ENCODE measurements around the gene RB1. TPM values are rescaled to one million over a fixed set of nuclear protein-coding genes. Genes with fewer than 3 reads are reported as not detected.

Gene RB1
- total and polyA plus RNA-seq, 2 donors (not counting 3 experiments of a cell fraction or from before 2014, with no cell fraction given) = 8.0 to 41.2 TPM

GRCh38 chr13:48255954-48256353 lies 47.6 kb upstream of the RB1 start:
- H3K4me1 ChIP-seq (ENCODE audit: control insufficient read depth, extremely low read depth, insufficient read depth, low read length) = no peaks in the 10 kb centered on the region
- ChIA-PET POLR2A (no interaction called here), CTCF (interaction anchor here (1.0 kb wide), 1 partner anchor 324 kb away, joined by 3 read pairs; no protein-coding TSS in a partner anchor)
- FAIRE-seq (no peak), DNase-seq (ENCODE audit: low read depth, low spot score) (no peak)
- H3K27me3 ChIP-seq (ENCODE audit: control insufficient read depth in 2 of 2, insufficient read depth in 2 of 2, low read length in 2 of 2) = no peaks in the 10 kb centered on the region
- no peaks in the 10 kb centered on the region for H3K9me3 ChIP-seq (replicated peaks; ENCODE audit: control insufficient read depth, insufficient read depth, low read length)
- H3K27ac ChIP-seq (ENCODE audit: insufficient read depth, low read depth, low read length) = no peak overlapping the region
- no TSS peak for BruUV-seq (replicated peaks)
- dilution Hi-C loops (cut with MboI; ENCODE audit: extremely low pct_ligation_motif_present, low sequenced_read_pairs) = no loop called here
- H3K4me2 ChIP-seq (ENCODE audit: insufficient read depth, low read length) = no peak overlapping the region
- H3K9me1 ChIP-seq (replicated peaks; ENCODE audit: control insufficient read depth, extremely low read depth, insufficient read depth, low read length) = no peaks in the 10 kb centered on the region
- peaks cover 7% of the 10 kb centered on the region for H3K79me2 ChIP-seq (ENCODE audit: control insufficient read depth, insufficient read depth, low read length)
- H4K20me1 ChIP-seq (replicated peaks; ENCODE audit: control insufficient read depth, extremely low read depth, insufficient read depth, low read length) = no peaks in the 10 kb centered on the region
- peaks cover 10 to 14% of the 10 kb centered on the region in 2 experiments for H3K36me3 ChIP-seq (ENCODE audit: control insufficient read depth in 2 of 2, extremely low read depth in 1 of 2, insufficient read depth in 2 of 2, low read length in 2 of 2)
- no peak overlapping the region for H2AFZ ChIP-seq (ENCODE audit: low read depth, low read length)
- TF ChIP-seq EZH2 (IDR thresholded peaks at IDR 0.05; ENCODE audit: borderline replicate concordance, low read depth, low read length, severe bottlenecking) (no peak), CTCF (IDR thresholded peaks at IDR 0.05; ENCODE audit: extremely low read depth in 1 of 2, insufficient read depth in 1 of 2, low read depth in 1 of 2, low read length in 2 of 2) (no peak), MYC (IDR thresholded peaks at IDR 0.05; ENCODE audit: low read depth, low read length) (no peak), MAX (IDR thresholded peaks at IDR 0.05; ENCODE audit: insufficient read depth, insufficient read length) (no peak), GATA2 (IDR thresholded peaks at IDR 0.05; ENCODE audit: insufficient read depth, insufficient read length, low read depth, low read length) (no peak), POLR2A (IDR thresholded peaks at IDR 0.05; ENCODE audit: low read depth, low read length) (no peak), JUN (IDR thresholded peaks at IDR 0.05; ENCODE audit: borderline replicate concordance, insufficient read depth, insufficient read length, low read depth) (no peak), POLR2AphosphoS5 (IDR thresholded peaks at IDR 0.05; ENCODE audit: insufficient read depth, low read depth, low read length) (no peak), FOS (IDR thresholded peaks at IDR 0.05; ENCODE audit: borderline replicate concordance, insufficient read depth, low read length) (no peak)
- intact Hi-C loops (cut with micrococcal nuclease) = no loop called here
- H3K4me3 ChIP-seq (replicated peaks in 1 of 3; ENCODE audit: insufficient read depth in 1 of 3, low read depth in 1 of 3, low read length in 3 of 3) = no peak overlapping the region
- H3K9ac ChIP-seq (replicated peaks; ENCODE audit: extremely low read depth, insufficient read depth, low read length) = no peak overlapping the region

Data from endothelial cell of umbilical vein (primary cell).